ENCODE measurements around the gene ZDHHC14. TPM values are rescaled to one million over a fixed set of nuclear protein-coding genes. Genes with fewer than 3 reads are reported as not detected.

ZDHHC14 gene
- total RNA-seq, 1 donor from 2014 or later, result 14.5 TPM

DNA sequence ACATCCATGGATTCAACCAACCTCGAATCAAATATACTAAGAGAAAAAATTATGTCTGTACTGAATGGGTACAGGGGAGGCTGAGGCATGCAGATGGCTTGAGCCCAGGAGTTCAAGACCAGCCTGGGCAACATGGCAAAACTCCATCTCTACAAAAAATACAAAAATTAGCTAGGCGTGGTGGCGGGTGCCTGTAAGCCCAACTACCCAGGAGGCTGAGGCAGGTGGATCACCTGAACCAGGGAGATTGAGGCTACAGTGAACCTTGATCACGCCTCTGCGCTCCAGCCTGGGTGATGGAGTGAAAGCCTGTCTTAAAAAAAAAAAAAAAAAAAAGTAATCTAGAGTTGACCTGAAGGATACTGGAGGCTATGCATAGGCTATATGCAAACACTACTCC, 223.0 kb downstream of the ZDHHC14 start:
- intact Hi-C loops (cut with DNase I), result no loop called here
- H3K4me1 ChIP-seq, result no peaks in the 10 kb centered on the region
- H3K27ac ChIP-seq, result no peak overlapping the region
- TF ChIP-seq, protein P1, sequence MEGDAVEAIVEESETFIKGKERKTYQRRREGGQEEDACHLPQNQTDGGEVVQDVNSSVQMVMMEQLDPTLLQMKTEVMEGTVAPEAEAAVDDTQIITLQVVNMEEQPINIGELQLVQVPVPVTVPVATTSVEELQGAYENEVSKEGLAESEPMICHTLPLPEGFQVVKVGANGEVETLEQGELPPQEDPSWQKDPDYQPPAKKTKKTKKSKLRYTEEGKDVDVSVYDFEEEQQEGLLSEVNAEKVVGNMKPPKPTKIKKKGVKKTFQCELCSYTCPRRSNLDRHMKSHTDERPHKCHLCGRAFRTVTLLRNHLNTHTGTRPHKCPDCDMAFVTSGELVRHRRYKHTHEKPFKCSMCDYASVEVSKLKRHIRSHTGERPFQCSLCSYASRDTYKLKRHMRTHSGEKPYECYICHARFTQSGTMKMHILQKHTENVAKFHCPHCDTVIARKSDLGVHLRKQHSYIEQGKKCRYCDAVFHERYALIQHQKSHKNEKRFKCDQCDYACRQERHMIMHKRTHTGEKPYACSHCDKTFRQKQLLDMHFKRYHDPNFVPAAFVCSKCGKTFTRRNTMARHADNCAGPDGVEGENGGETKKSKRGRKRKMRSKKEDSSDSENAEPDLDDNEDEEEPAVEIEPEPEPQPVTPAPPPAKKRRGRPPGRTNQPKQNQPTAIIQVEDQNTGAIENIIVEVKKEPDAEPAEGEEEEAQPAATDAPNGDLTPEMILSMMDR (IDR thresholded peaks at IDR 0.05), result no peak
- H3K4me3 ChIP-seq, result no peak overlapping the region
- DNase-seq (ENCODE audit: low spot score in 2 of 2), result peak in 1 of 2 donors; percentile 9
- no peaks in the 10 kb centered on the region for H3K36me3 ChIP-seq
- no peaks in the 10 kb centered on the region for H3K9me3 ChIP-seq
- no peaks in the 10 kb centered on the region for H3K27me3 ChIP-seq

DNA sequence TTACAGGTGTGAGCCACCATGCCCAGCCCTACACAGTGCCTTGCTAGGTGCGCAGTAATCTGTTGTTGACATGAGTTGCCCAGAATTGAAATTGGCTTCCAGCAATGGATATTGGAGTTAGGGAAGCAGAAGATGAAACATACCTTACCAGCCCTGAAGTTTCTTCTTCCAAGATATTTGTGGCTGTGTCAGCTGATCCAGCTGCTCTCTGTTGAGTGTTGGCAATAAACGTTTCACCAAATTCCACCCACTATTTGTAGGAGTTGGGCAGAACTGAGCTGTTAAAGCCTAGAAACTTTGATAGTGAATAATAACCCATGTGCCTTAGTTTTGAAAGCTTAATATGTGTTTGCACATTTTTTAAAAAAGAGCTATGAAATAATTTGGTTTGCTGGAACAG, 223.8 kb downstream of the ZDHHC14 start:
- TF ChIP-seq, protein P1 (IDR thresholded peaks at IDR 0.05), result no peak
- Histone ChIP-seq H3K27ac (no peak overlapping the region), H3K36me3 (no peaks in the 10 kb centered on the region), H3K4me3 (no peak overlapping the region), H3K9me3 (no peaks in the 10 kb centered on the region), H3K4me1 (no peaks in the 10 kb centered on the region), H3K27me3 (no peaks in the 10 kb centered on the region)
- peak in 1 of 2 donors; percentile 11 for DNase-seq (ENCODE audit: low spot score in 2 of 2)
- intact Hi-C loops (cut with DNase I), result no loop called here

GRCh38 chr6:157605484-157605883, 224.5 kb downstream of the ZDHHC14 start:
- intact Hi-C loops (cut with DNase I), result no loop called here
- Histone ChIP-seq H3K9me3 (no peaks in the 10 kb centered on the region), H3K27me3 (no peaks in the 10 kb centered on the region), H3K4me3 (no peak overlapping the region), H3K4me1 (no peaks in the 10 kb centered on the region), H3K27ac (no peak overlapping the region), H3K36me3 (no peaks in the 10 kb centered on the region)
- DNase-seq (ENCODE audit: low spot score in 2 of 2), result peak in 1 of 2 donors; percentile 43
- TF ChIP-seq, protein P1 (IDR thresholded peaks at IDR 0.05), result no peak

- Histone ChIP-seq H3K27ac (no peak overlapping the region), H3K27me3 (no peaks in the 10 kb centered on the region), H3K9me3 (no peaks in the 10 kb centered on the region), H3K36me3 (no peaks in the 10 kb centered on the region), H3K4me1 (no peaks in the 10 kb centered on the region), H3K4me3 (no peak overlapping the region)
- TF ChIP-seq, protein P1 (IDR thresholded peaks at IDR 0.05), result no peak
- DNase-seq (ENCODE audit: low spot score in 2 of 2), result peak in 1 of 2 donors; percentile 16
- intact Hi-C loops (cut with DNase I), result no loop called here
Measured at GRCh38 chr6:157606516-157606915, 225.5 kb downstream of the ZDHHC14 start.

DNA sequence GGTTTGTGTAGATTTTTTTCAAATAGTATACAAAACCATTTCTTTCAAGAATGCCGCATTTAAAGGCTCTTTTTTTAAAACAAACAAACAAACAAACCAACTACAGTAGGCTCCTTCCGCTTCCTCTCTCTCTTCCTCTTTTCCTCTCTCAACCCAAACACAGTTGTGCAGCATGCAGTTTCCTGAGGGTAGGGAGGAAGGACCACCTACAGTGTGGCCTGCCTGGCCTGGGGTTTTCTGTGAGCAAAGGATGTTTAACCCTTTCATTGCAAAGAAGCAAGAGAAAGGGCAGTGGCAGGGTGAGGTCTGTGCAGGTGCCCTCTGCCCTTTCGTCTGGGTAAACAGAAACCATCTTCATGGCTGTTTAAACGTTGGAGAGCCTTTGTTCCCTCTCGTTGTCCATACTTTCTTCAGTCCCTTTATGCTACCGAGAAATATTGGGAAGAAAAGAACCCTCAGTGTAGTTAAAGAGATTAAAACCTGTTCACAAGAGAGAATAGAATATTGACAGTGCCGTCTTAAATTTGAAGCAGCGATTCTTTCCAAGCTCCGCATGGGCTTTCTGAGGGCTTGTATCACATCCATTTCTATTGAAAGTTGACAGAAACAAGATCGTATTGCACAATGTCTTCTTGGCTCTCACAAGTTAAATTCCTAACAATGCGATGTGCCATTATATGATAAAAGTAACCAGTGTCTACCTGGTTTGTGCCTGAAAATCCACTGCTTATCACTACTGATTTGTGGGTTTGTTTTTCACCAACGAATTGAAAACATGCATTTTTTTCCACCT, 226.5 kb downstream of the ZDHHC14 start:
- Histone ChIP-seq H3K27ac (no peak overlapping the region), H3K4me3 (no peak overlapping the region)
- TF ChIP-seq, protein P1 (IDR thresholded peaks at IDR 0.05), result no peak

More for the DNA sequence above, 226.5 kb downstream of the ZDHHC14 start:
- Histone ChIP-seq H3K36me3 (no peaks in the 10 kb centered on the region), H3K27me3 (no peaks in the 10 kb centered on the region), H3K4me1 (no peaks in the 10 kb centered on the region), H3K9me3 (no peaks in the 10 kb centered on the region)
- peak in 1 of 2 donors; percentile 21 for DNase-seq (ENCODE audit: low spot score in 2 of 2)
- intact Hi-C loops (cut with DNase I), result no loop called here

Data from ascending aorta (tissue), 2 donors.